Ramos (cell line): ENCODE data around the gene PPP1R14B.

ENCODE experiments used
- in situ Hi-C: fragments of 300-500 bp; cut with MboI; formaldehyde crosslinking; loops from one replicate; pipeline ENCODE4 v1.14.3; 2022; ENCODE audit warnings: low sequenced_read_pairs; ENCODE audit not compliant: unreplicated experiment

PPP1R14B gene

DNA sequence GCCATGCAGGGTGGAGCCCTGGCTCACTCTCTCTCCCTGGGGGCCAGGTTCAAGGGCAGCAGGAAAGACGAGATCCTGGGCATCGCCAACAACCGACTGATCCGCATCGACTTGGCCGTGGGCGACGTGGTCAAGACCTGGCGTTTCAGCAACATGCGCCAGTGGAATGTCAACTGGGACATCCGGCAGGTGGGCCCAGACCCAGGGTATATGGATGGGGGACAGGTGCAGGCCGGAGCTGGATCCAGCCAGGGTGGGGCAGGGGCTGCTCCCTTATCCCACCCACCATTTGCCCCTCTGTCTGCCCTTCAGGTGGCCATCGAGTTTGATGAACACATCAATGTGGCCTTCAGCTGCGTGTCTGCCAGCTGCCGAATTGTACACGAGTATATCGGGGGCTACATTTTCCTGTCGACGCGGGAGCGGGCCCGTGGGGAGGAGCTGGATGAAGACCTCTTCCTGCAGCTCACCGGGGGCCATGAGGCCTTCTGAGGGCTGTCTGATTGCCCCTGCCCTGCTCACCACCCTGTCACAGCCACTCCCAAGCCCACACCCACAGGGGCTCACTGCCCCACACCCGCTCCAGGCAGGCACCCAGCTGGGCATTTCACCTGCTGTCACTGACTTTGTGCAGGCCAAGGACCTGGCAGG, 23.6 kb downstream of the PPP1R14B start:
- in situ Hi-C loops, result no loop called here

DNA sequence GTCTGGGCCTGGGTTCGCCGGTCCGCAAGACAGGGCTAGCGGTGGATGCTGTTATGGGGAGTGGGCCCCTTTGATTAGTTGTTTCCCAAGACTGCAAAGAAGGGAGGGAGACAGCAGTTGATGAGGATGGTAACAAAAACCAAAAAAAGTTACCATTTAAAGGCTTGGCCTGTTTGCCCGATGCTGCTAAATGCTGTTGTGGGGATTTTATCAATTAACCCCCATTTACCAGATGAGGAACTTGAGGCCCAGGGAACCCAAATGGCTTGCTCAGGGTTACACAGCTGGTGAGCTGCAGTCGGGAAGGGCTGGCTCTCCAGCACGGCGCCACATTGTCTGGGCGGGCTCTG, 24.1 kb downstream of the PPP1R14B start:
- in situ Hi-C loops, result no loop called here

DNA sequence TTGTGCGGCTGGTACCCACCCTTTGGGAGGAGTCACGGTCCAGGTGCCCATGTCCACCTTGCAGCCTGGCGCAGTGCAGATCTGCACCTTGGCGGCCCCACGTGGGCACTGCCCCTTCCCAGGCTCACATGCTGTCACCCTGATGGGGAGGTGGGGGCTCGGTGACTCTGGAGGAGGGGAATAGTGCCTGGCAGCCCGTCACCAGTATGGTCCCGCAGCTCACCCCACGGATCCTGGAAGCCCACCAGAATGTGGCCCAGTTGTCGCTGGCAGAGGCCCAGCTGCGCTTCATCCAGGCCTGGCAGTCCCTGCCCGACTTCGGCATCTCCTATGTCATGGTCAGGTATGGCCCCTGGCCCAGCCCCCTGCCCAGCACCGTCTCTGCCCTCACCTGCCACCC, 25.9 kb downstream of the PPP1R14B start:
- in situ Hi-C loops, result no loop called here

DNA sequence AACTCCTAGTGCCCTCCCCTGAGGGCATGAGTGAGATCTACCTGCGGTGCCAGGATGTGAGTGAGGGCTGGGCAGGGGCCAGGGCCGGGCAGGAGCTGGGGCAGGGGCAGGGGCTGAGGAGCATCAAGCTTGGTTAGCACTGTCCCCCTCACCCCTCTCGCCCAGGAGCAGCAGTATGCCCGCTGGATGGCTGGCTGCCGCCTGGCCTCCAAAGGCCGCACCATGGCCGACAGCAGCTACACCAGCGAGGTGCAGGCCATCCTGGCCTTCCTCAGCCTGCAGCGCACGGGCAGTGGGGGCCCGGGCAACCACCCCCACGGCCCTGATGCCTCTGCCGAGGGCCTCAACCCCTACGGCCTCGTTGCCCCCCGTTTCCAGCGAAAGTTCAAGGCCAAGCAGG, 26.5 kb downstream of the PPP1R14B start:
- in situ Hi-C loops, result no loop called here

DNA sequence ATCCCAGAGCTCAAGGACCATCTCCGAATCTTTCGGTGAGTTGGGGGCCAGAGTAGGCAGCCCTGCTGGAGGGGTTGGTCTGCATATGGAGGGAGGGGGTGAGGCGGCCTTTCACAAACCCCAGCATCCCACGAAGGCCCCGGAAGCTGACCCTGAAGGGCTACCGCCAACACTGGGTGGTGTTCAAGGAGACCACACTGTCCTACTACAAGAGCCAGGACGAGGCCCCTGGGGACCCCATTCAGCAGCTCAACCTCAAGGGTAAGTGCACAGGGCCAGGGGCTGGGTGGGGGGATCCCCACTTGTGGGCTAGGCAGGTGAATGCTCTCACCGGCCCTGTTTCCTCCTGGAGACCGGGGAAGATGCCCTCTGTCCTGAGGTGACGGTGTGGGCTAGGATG, 27.0 kb downstream of the PPP1R14B start:
- in situ Hi-C loops, result no loop called here

DNA sequence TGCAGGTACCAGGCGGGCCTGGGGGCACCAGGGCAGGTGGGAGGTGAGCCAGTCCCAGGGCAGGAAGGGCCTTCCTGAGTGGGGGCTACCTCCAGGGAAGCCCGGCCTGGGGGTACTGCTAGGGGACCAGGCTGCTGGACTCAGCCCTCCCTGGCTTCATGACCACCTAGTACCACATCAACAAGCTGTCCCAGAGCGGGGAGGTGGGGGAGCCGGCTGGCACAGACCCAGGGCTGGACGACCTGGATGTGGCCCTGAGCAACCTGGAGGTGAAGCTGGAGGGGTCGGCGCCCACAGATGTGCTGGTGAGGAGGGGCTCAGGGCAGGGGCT, 27.4 kb downstream of the PPP1R14B start:
- in situ Hi-C loops, result no loop called here

DNA sequence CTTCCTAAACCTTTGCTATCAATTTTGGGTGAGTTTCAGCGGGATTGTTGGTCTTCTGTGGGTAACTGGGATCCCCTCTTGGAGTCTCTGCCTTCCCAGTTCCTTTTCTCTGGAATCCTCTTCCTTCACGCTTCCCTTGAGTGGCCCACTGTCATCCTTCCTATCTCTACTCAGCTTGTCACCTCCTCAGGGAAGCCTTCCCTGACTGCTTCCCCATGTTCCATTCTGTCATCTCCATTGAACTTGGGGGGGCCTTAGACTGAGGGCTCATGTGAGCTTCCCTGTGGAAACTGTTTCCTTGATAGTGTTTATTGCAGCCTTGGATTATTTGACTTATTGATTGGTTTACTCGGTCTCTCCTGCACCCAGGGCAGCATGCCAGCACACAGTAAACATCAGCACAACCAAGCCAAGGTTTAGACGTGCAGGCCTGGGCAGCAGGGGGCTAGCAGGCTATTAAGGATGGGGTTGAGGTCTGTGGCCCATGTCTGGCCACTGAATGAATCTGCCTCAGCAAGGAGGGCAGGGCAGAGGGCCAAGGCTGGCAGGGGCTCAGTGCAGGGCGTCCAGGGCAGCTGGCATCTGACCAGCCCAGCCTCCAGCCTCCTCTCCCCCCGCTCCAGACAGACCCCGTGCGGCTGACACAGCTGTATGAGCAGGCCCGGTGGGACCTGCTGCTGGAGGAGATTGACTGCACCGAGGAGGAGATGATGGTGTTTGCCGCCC, 28.0 kb downstream of the PPP1R14B start:
- in situ Hi-C loops, result no loop called here

DNA sequence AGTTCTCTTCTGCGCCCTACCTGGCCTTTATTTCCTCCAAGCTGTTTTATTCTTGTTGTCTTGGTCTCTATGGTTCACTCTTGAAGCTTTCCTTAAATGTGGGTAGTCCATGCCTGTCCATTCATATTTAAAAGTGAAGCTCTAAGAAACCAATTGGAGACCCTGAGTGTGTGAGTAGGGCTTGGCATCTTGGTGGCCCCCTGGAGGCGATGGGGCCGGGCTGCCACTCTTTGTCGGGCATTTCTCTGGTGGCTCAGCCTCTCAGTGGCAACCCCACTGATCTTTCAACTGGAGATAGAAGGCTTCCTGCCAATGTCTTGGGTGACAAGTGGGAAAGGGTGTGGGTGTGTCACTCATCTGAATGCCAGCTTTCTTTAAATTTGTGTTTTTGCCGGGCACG, 29.9 kb downstream of the PPP1R14B start:
- in situ Hi-C loops, result no loop called here

DNA sequence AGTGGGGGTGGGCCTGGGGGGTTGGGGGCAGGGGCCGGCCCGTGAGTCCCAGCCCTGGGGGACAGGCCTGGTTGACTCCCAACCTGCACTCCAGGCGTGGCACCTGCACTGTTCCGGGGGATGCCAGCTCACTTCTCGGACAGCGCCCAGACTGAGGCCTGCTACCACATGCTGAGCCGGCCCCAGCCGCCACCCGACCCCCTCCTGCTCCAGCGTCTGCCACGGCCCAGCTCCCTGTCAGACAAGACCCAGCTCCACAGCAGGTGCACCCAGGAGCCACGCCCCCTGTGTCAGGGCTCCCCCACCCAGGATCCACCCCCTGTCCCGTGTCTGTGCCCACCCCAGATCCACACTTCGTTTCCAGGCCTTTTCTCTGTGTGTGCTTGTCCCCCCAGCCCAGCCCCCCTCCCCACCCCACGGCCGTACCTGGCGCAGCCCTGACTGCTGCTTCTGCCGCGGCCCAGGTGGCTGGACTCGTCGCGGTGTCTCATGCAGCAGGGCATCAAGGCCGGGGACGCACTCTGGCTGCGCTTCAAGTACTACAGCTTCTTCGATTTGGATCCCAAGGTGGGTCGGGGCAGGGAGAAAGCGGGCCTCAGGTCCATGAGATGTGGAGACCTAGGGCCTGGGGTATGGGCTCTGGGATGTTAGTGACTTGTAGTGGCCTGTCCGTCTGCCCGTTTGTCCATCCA, 35.4 kb downstream of the PPP1R14B start:
- in situ Hi-C loops, result no loop called here

DNA sequence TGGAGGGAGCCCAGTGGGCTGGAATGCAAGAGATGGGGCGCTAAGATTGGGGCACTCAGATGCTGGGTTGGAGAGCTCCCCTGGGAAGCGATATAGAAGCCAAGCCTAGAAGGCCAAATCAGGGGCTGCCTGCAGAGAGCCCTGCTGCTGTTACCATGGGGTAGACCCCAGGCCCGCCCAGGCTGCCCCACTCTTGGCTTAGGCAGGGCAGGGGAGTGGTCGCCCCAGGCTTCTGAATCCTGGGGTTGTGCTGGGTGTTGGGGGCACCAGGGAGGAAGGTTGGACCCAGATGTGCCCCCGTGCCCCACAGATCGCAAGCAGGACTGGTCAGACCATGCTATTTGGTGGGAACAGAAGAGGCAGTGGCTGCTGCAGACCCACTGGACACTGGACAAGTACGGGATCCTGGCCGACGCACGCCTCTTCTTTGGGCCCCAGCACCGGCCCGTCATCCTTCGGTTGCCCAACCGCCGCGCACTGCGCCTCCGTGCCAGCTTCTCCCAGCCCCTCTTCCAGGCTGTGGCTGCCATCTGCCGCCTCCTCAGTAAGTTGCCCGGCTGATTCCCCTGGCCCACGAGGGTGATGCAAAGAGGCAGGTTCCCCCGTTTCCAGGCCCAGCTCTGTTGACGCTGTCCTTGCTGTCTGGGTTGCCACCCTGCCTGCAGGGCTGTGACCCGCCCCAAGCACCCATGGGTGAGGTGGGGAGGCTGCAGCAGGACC, 36.3 kb downstream of the PPP1R14B start:
- in situ Hi-C loops, result no loop called here

DNA sequence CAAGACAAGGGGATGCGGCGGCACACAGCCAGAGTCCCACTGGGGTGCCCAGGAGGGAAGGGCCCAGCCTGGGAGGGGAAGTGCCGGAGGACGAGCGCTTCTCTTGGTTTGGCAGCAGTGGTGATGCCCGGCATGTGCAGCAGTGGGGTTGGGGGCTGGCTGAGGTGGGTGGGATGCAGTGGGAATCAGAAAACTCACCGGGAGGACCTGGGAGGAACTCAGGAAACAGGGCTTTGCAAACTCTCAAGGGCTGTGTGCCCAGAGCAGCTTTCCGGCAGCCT, 37.2 kb downstream of the PPP1R14B start:
- in situ Hi-C loops, result no loop called here

DNA sequence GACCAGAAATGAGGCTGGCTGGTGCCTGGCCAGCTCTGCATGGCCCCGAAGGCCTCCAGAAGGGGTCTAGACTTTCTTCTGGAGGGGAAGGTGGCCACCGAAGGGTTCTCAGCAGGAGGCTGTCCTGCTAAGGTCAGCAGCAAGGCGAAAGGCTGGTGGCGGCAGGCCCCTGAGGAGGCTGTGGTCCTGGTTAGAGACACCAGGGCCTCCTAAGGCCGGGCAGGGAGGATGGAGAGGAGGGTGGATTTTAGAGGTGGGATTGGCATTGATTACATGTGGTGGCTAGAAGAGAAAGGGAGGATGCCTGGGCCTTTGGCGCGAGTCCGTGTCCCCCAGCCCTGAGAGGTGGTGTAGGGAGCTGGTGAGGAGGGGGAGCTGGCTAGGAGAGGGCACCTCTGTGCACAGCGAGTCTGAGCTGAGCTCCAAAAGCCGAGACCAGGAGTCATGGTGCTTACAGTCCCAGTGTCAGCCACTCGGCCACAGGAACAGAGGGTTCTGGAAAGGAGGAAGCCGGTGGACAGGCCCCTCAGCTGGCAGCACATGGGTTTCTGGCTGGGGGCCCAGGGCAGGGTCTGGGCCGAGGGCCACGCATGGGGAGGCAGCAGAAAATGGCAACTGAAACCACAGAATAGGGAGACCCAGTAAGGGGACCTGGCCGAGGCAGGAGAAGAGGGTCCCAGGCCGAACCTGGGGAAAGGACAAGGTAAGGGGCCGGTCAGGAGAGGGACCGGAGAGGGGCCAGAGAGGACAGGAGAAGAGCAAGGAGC, 37.8 kb downstream of the PPP1R14B start:
- in situ Hi-C loops, result no loop called here

DNA sequence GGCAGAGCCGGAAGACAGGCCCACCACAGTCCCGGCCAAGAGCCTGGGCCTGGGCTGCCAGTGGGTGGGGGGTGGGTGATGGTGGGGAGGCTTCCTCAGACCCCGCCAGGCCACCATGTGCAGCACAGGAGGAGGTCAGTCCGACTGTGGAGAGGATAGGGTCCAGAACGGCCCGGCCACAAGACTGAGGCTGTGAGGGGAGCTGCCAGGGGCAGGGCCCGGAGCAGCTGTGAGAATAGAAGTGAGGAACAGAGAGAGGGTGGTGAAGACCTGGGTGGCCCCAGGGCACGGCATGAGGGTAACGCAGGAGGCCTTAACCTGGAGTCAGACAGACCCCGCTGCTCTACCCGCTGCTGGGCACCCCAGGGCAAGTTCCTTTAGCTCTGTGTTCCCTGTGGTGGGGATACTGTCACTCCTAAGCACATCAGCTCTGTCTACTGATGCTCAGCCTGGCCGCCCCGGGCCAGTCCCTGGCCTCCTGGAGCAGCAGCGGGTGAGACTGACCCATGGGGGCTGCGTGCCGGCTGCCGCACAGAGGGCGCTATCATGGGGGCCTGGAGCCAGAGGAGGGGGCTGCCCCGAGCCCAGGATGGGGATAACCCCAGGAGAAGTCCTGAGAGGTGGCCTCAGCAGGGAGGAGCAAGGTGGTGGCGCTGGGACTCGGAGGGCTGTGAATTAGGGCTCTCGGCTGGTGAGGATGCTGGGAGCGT, 38.5 kb downstream of the PPP1R14B start:
- in situ Hi-C loops, result no loop called here

DNA sequence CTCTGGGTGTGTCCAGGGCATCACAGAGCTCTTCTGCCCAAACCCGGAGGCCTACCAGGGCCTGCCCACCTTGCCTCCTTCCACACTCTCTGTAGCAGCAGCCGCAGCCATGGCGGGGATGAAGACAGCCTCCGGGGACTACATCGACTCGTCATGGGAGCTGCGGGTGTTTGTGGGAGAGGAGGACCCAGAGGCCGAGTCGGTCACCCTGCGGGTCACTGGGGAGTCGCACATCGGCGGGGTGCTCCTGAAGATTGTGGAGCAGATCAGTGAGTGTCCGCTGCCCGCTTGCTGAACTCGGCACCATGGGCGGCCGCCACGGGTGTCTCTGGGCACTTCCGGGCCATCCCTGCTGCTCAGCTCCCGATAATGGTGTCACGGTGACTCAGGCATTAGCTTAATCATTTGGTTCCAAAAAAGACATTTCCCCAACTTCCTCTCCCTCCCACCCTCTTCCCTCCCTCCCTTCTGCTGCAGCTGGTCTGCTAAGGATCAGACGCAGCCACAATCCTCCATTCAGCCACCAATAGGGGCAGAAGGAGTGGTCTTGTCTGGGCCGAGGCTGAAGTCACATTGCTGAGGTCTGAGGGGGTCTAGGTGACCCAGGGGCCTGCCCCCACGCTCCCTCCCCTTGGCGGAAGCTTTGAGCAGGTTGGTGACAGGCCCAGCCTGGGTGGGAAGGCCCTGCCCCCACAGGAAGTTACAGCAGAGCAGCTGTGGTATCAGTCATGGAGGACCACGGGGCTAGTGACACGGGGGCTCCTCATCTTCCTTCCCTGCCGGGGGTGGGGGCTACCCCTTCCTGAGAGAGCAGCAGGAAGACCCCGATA, 39.3 kb downstream of the PPP1R14B start:
- in situ Hi-C loops, result no loop called here

DNA sequence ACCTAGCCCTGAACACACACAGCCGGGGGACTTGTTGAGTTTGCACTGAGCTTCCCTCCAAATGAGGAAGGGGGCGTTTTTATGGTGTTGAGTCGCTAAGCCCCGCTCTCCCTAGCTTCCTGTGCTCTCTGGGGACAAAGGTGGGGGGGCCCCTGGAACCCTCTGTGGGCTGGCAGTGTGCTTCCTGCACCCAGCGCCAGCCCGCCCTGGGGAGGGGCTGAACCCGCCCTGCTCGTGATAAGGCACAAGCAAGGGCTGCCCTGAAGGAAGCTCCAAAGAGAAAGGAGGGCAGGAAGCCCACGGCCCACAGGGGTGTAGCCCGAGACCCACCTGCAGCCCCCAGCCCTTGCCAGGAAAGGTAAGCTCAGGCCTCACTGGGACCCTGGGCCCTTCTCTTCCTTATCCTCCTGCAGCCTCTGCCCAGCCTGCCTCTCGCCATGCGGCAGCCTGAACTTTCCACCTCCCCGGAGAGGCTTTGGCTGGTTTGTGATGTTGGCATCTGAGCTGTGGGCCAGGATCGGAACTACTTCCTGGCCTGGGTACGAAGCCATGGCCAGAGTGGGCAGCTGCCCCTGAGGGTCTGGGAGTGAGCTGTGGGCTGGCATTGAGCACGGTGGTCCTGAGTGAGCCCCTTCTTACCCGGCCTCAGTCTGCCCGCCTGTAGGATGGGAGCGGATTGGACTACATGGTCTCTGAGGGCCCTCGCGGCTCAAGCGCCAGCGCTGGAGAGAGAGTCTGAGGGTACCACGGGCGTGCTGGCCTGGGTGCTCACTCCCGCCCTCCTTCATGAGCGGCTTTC, 40.1 kb downstream of the PPP1R14B start, which contains the start of gene FERMT3:
FERMT3 (plus strand) TSS at position 265 of the 799 bp plus-strand sequence. CDS start 644 bp downstream, outside the sequence.
- in situ Hi-C loops, result no loop called here

DNA sequence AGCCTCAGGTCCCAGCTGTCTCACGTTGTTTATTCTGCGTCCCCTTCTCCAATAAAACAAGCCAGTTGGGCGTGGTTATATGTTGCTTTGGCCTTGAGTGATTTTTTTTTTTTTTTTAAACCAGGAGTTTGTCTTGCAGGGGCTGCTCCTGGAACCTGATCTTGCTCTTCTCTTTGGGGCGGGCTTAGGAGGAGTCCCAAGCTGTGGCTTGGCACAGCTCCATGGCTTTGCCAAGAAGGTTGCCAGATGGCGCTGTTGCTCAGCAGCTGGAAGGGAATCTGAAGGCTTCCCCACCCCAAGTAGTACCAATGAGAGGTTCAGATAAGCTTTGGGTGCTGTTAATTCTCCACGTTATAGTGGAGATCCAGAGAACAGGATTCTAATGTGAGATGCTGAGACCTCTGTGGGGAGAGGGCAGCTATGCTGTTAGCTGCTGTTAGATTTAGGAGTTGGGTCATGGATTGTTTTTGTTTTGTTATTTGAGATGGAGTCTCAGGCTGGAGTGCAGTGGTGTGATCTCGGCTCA, 42.2 kb downstream of the PPP1R14B start:
- in situ Hi-C loops, result loop anchor here (5.0 kb wide), 1 partner anchor 98 kb away; the partner anchor contains the start of gene CATSPERZ

DNA sequence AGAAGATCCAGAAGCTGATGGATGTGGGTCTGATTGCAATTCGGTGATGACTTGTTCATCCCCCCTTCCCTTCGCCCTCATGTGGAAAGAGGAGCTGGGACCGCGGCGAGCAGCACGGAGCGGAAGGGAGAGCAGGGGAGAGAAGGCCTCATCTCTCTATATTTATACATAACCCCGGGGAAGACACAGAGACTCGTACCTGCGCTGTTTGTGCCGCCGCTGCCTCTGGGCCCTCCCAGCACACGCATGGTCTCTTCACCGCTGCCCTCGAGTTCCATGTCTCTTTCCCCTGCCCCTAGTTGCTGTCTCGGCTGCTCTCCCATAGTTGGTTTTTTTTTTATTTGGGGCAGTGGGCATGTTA, 42.7 kb downstream of the PPP1R14B start:
- in situ Hi-C loops, result loop anchor here (5.0 kb wide), 1 partner anchor 98 kb away; the partner anchor contains the start of gene CATSPERZ
